H1 (cell line): ENCODE data around the gene RPLP2. TPM values are rescaled to one million over a fixed set of nuclear protein-coding genes. Genes with fewer than 3 reads are reported as not detected.

Experiments used
- CTCF ChIA-PET: fragments of 300-600 bp; sonication (Branson Sonifier 250); formaldehyde crosslinking; loops from one replicate; lab custom pipeline; 2021; ENCODE audit not compliant: partially characterized antibody; lab: Charles Lee
- POLR2A ChIA-PET: fragments of 300-600 bp; sonication (Branson Sonifier 250); formaldehyde crosslinking; loops from one replicate; lab custom pipeline; 2021; ENCODE audit warnings: inconsistent platforms; ENCODE audit not compliant: partially characterized antibody; lab: Charles Lee
- DNase-seq, 2 experiments: peaks; one replicate each; pipeline versions ENCODE4 v3.0.0 to v3.0.0-alpha.2; 2010 to 2022; ENCODE audit warnings: low spot score in 2 of 2, low read depth in 1 of 2, mixed read lengths in 1 of 2
- FAIRE-seq: peaks from 2 replicates; lab custom pipeline; 2011; peaks lifted over from hg19 to GRCh38; lab: Jason Lieb, UNC
- H2AFZ ChIP-seq: 2 replicates; pipeline ENCODE4 v1.8.1; 2012; ENCODE audit warnings: low read length, inconsistent platforms
- H2AK5ac ChIP-seq: 2 replicates; pipeline ENCODE4 v1.6.1; 2013; ENCODE audit warnings: low read depth, low read length
- H2BK120ac ChIP-seq: replicated peaks from 2 replicates; pipeline ENCODE3; 2013; ENCODE audit warnings: low read depth, low read length, inconsistent platforms
- H2BK12ac ChIP-seq: 2 replicates; pipeline ENCODE4 v1.6.1; 2013; ENCODE audit warnings: low read depth, low read length
- H2BK15ac ChIP-seq: 2 replicates; pipeline ENCODE4 v1.6.1; 2013; ENCODE audit warnings: low read length
- H2BK20ac ChIP-seq: 2 replicates; pipeline ENCODE4 v1.6.1; 2013; ENCODE audit warnings: low read length
- H2BK5ac ChIP-seq: 2 replicates; pipeline ENCODE4 v1.6.1; 2013; ENCODE audit warnings: low read depth, low read length
- H3K14ac ChIP-seq: 2 replicates; pipeline ENCODE4 v1.6.1; 2013; ENCODE audit warnings: inconsistent platforms; ENCODE audit not compliant: insufficient read length
- H3K18ac ChIP-seq: 2 replicates; pipeline ENCODE4 v1.6.1; 2013; ENCODE audit warnings: low read length; ENCODE audit errors: extremely low read depth
- H3K23ac ChIP-seq: 2 replicates; pipeline ENCODE4 v1.6.1; 2013; ENCODE audit warnings: inconsistent platforms; ENCODE audit not compliant: insufficient read length
- H3K23me2 ChIP-seq: 2 replicates; pipeline ENCODE4 v1.6.1; 2013; ENCODE audit warnings: low read depth, low read length
- H3K27ac ChIP-seq: 2 replicates; pipeline ENCODE4 v1.6.1; 2011; ENCODE audit warnings: low read depth, low read length, inconsistent platforms
- H3K27me3 ChIP-seq, 4 experiments: replicated peaks in 1 of 4; 1 replicate in 1 of 4; 2 replicates in 3 of 4; pipeline versions ENCODE4 v1.6.1 to v1.8.1; 2011 to 2013; ENCODE audit warnings: low read length in 3 of 4, mild to moderate bottlenecking in 3 of 4, inconsistent platforms in 2 of 4, mixed read lengths in 2 of 4, moderate library complexity in 1 of 4; ENCODE audit not compliant: control insufficient read depth in 3 of 4, insufficient read depth in 3 of 4; ENCODE audit errors: extremely low read depth in 1 of 4
- H3K36me3 ChIP-seq, 4 experiments: 2 replicates each; pipeline versions ENCODE4 v1.6.1 to v1.8.1; 2011 to 2013; ENCODE audit warnings: mild to moderate bottlenecking in 4 of 4, low read length in 3 of 4, moderate library complexity in 2 of 4, control low read depth in 1 of 4, inconsistent platforms in 1 of 4; ENCODE audit not compliant: insufficient read depth in 4 of 4, control insufficient read depth in 2 of 4
- H3K4ac ChIP-seq: replicated peaks from 2 replicates; pipeline ENCODE3; 2013; ENCODE audit warnings: low read length, low read depth, mixed read lengths, inconsistent platforms; ENCODE audit not compliant: insufficient read length
- H3K4me1 ChIP-seq, 4 experiments: replicated peaks in 1 of 4; 1 replicate in 1 of 4; 2 replicates in 3 of 4; pipeline versions ENCODE4 v1.6.1 to v1.8.1; 2011 to 2013; ENCODE audit warnings: low read length in 3 of 4, inconsistent platforms in 2 of 4, mixed read lengths in 1 of 4; ENCODE audit not compliant: insufficient read depth in 4 of 4, control insufficient read depth in 3 of 4
- H3K4me2 ChIP-seq, 2 experiments: 2 replicates each; pipeline versions ENCODE4 v1.6.1 to v1.8.1; 2011 to 2013; ENCODE audit warnings: low read depth in 2 of 2, low read length in 2 of 2, control low read depth in 1 of 2, inconsistent platforms in 1 of 2, mild to moderate bottlenecking in 1 of 2; ENCODE audit not compliant: insufficient read depth in 1 of 2
- H3K4me3 ChIP-seq, 4 experiments: fragments of 200-600, 300-600 bp in 1 of 4; sonication (generic), shearing (Covaris generic), sonication (Bioruptor Twin) in 1 of 4; 2 replicates each; pipeline versions ENCODE4 v1.5.1 to v1.8.1; 2011 to 2016; ENCODE audit warnings: low read length in 4 of 4, low read depth in 3 of 4, control low read depth in 2 of 4, inconsistent platforms in 2 of 4, mild to moderate bottlenecking in 2 of 4, mixed read lengths in 1 of 4, moderate library complexity in 1 of 4; ENCODE audit not compliant: insufficient read depth in 2 of 4; ENCODE audit errors: extremely low read depth in 1 of 4
- H3K56ac ChIP-seq: replicated peaks from 2 replicates; pipeline ENCODE3; 2013; ENCODE audit warnings: low read depth, mild to moderate bottlenecking, mixed read lengths, low read length, inconsistent platforms; ENCODE audit not compliant: insufficient read length
- H3K79me1 ChIP-seq: 2 replicates; pipeline ENCODE4 v1.6.1; 2013; ENCODE audit warnings: low read depth, low read length, control low read depth
- H3K79me2 ChIP-seq, 2 experiments: 2 replicates each; pipeline versions ENCODE4 v1.6.1 to v1.8.1; 2012 to 2013; ENCODE audit warnings: low read length in 2 of 2, mild to moderate bottlenecking in 2 of 2, inconsistent platforms in 1 of 2; ENCODE audit not compliant: insufficient read depth in 2 of 2, control insufficient read depth in 1 of 2
- H3K9ac ChIP-seq, 4 experiments: replicated peaks in 1 of 4; 1 replicate in 1 of 4; 2 replicates in 3 of 4; pipeline versions ENCODE4 v1.6.1 to v1.8.1; 2011 to 2013; ENCODE audit warnings: low read depth in 3 of 4, low read length in 3 of 4, control low read depth in 2 of 4, mild to moderate bottlenecking in 2 of 4, moderate library complexity in 2 of 4, inconsistent platforms in 1 of 4; ENCODE audit errors: extremely low read depth in 1 of 4
- H3K9me3 ChIP-seq, 2 experiments: 2 replicates each; pipeline versions ENCODE4 v1.6.1 to v1.8.1; 2012 to 2013; ENCODE audit warnings: mild to moderate bottlenecking in 2 of 2, moderate library complexity in 2 of 2, control low read depth in 1 of 2, inconsistent platforms in 1 of 2, low read depth in 1 of 2, low read length in 1 of 2, mixed read lengths in 1 of 2; ENCODE audit not compliant: insufficient read depth in 2 of 2
- H4K20me1 ChIP-seq, 2 experiments: replicated peaks in 1 of 2; 2 replicates each; pipeline versions ENCODE3 to v1.8.1; 2011 to 2013; ENCODE audit warnings: inconsistent platforms in 2 of 2, low read length in 2 of 2, mild to moderate bottlenecking in 1 of 2; ENCODE audit not compliant: insufficient read depth in 2 of 2, control insufficient read depth in 1 of 2
- H4K5ac ChIP-seq: 2 replicates; pipeline ENCODE4 v1.6.1; 2013; ENCODE audit warnings: low read length, low read depth, mixed read lengths, inconsistent platforms; ENCODE audit not compliant: insufficient read length
- H4K8ac ChIP-seq: 2 replicates; pipeline ENCODE4 v1.8.0; 2013; ENCODE audit warnings: mild to moderate bottlenecking, moderate library complexity, low read length, inconsistent platforms; ENCODE audit not compliant: insufficient read depth; ENCODE audit errors: extremely low read depth
- H4K91ac ChIP-seq: replicated peaks from 2 replicates; pipeline ENCODE3; 2013; ENCODE audit warnings: low read length, mixed read lengths, inconsistent platforms; ENCODE audit not compliant: insufficient read length
- ATF2 ChIP-seq: IDR thresholded peaks from 2 replicates; pipeline ENCODE4 v1.6.1; 2012; ENCODE audit warnings: low read length, inconsistent platforms
- BRCA1 ChIP-seq: IDR thresholded peaks from 2 replicates; pipeline ENCODE4 v1.6.1; 2012; ENCODE audit warnings: low read depth, low read length, improper control_type of control experiment
- CBX8 ChIP-seq: fragments of 300-800, 300-1000 bp; sonication (generic); IDR thresholded peaks from 2 replicates; pipeline ENCODE4 v1.7.1; 2016; ENCODE audit warnings: low read depth, low read length, borderline replicate concordance
- CHD1 ChIP-seq: IDR thresholded peaks from 2 replicates; pipeline ENCODE4 v1.6.1; 2012; ENCODE audit warnings: low read depth, low read length, improper control_type of control experiment
- CREB1 ChIP-seq: IDR thresholded peaks from 2 replicates; pipeline ENCODE4 v1.6.1; 2012; ENCODE audit warnings: inconsistent platforms
- HDAC6 ChIP-seq: IDR thresholded peaks from one replicate; pipeline ENCODE4 v1.7.1; 2012; ENCODE audit warnings: low read depth, mild to moderate bottlenecking, inconsistent platforms, low read length, moderate library complexity
- RBBP5 ChIP-seq: IDR thresholded peaks from 2 replicates; pipeline ENCODE4 v1.7.1; 2012; ENCODE audit warnings: low read depth, mild to moderate bottlenecking, inconsistent platforms, low read length, moderate library complexity, borderline replicate concordance
- SP4 ChIP-seq: IDR thresholded peaks from 2 replicates; pipeline ENCODE4 v1.6.1; 2012; ENCODE audit warnings: low read length, inconsistent platforms
- ZNF274 ChIP-seq: IDR thresholded peaks from 2 replicates; pipeline ENCODE4 v1.7.0; 2012; ENCODE audit warnings: low read length, borderline replicate concordance; ENCODE audit errors: extremely low read depth
- WGBS, 2 experiments: shearing (Covaris generic) in 1 of 2; methylation state at CpG; one replicate each; pipeline versions ENCODE4 v1.1.6 to v1.1.7; 2013 to 2015; ENCODE audit warnings: low lambda C conversion rate in 2 of 2, mixed read lengths in 2 of 2, inconsistent platforms in 1 of 2, low coverage in 1 of 2, missing lambda C conversion rate in 1 of 2; ENCODE audit not compliant: insufficient replicate concordance in 2 of 2, insufficient coverage in 1 of 2, insufficient read length in 1 of 2; ENCODE audit errors: extremely low coverage in 1 of 2, missing lambda C conversion rate in 1 of 2; 5-methylcytosine and 5-hydroxymethylcytosine counted together
- polyA plus RNA-seq, 7 experiments: library from polyadenylated mRNA; depleted of rRNA in 3 of 7; stranded (reverse) in 5 of 7; unstranded in 2 of 7; fragments of >200 nt in 5 of 7; fragments of 200-250 nt in 2 of 7; gene quantifications; 1 replicate in 5 of 7; 2 replicates in 1 of 7; 4 replicates in 1 of 7; pipeline versions ENCODE4 v1.2.1 to v1.2.3, GENCODE V29; 2011 to 2013; ENCODE audit warnings: missing spikeins in 2 of 7, mixed read lengths in 2 of 7
- total RNA-seq: library from RNA; stranded (reverse); fragmentation: NEBNext Ultra II Directional; extraction: Animal tissue kit (Norgen Biotek cat#: 25700); gene quantifications from 2 replicates; pipeline ENCODE4 v1.2.1, GENCODE V29; 2021
- TF ChIP-seq, protein P1 (sequence below), 3 experiments: IDR thresholded peaks; 1 replicate in 2 of 3; 2 replicates in 1 of 3; pipeline versions ENCODE4 v1.5.1 to v1.6.1; 2011; ENCODE audit warnings: low read length in 3 of 3, mild to moderate bottlenecking in 3 of 3, inconsistent platforms in 2 of 3, low read depth in 1 of 3, moderate library complexity in 1 of 3; ENCODE audit not compliant: insufficient read depth in 1 of 3; ENCODE audit errors: control extremely low read depth in 1 of 3

RPLP2 gene
- total and polyA plus RNA-seq, 2 of the 8 experiments (the other 6 are each of a cell fraction or from before 2014, with no cell fraction given), result 1,789 to 2,106 TPM

- Histone ChIP-seq H2AFZ (no peak overlapping the region), H3K4ac (no peak overlapping the region), H4K5ac (no peak overlapping the region), H3K23ac (no peak overlapping the region), H2BK20ac (no peak overlapping the region), H3K56ac (no peak overlapping the region), H3K79me2 (peaks cover 0 to 5% of the 10 kb centered on the region in 2 experiments; a peak in 1 of 4 replicates), H3K4me2 (no peak overlapping the region), H2BK5ac (no peak overlapping the region), H3K4me1 (peaks cover 4 to 37% (median 25%) of the 10 kb centered on the region in 4 experiments), H2AK5ac (no peak overlapping the region), H3K27ac (no peak overlapping the region), H4K20me1 (peaks cover 2 to 13% of the 10 kb centered on the region in 2 experiments), H2BK12ac (no peak overlapping the region), H2BK120ac (no peak overlapping the region), H3K4me3 (no peak overlapping the region), H3K18ac (no peak overlapping the region), H2BK15ac (no peak overlapping the region), H4K8ac (no peak overlapping the region), H3K9ac (no peak overlapping the region), H3K23me2 (peaks cover 7% of the 10 kb centered on the region), H3K79me1 (peaks cover 7% of the 10 kb centered on the region; the same call in 1 of the 2 replicates), H3K9me3 (no peaks in the 10 kb centered on the region), H4K91ac (no peak overlapping the region), H3K27me3 (no peaks in the 10 kb centered on the region), H3K14ac (no peak overlapping the region), H3K36me3 (peaks cover 0 to 12% (median 0%) of the 10 kb centered on the region in 4 experiments; a peak in 3 of 8 replicates)
- POLR2A ChIA-PET, result interaction anchor here (0.7 to 53.0 kb wide), 4 partner anchors 9 to 43 kb away, joined by 3 to 1917 read pairs (median 23); partner anchors contain the start of genes CD151, CRACR2B, GATD1 and PNPLA2
- TF ChIP-seq CBX8 (no peak), CHD1 (no peak), RBBP5 (no peak), HDAC6 (no peak), BRCA1 (no peak), CREB1 (no peak), ATF2 (no peak), ZNF274 (no peak), SP4 (no peak)
- TF ChIP-seq, protein P1, sequence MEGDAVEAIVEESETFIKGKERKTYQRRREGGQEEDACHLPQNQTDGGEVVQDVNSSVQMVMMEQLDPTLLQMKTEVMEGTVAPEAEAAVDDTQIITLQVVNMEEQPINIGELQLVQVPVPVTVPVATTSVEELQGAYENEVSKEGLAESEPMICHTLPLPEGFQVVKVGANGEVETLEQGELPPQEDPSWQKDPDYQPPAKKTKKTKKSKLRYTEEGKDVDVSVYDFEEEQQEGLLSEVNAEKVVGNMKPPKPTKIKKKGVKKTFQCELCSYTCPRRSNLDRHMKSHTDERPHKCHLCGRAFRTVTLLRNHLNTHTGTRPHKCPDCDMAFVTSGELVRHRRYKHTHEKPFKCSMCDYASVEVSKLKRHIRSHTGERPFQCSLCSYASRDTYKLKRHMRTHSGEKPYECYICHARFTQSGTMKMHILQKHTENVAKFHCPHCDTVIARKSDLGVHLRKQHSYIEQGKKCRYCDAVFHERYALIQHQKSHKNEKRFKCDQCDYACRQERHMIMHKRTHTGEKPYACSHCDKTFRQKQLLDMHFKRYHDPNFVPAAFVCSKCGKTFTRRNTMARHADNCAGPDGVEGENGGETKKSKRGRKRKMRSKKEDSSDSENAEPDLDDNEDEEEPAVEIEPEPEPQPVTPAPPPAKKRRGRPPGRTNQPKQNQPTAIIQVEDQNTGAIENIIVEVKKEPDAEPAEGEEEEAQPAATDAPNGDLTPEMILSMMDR (IDR thresholded peaks at IDR 0.05; ENCODE audit: control extremely low read depth in 1 of 3, insufficient read depth in 1 of 3, low read depth in 1 of 3, low read length in 3 of 3), result no peak
- DNase-seq (no peak), FAIRE-seq (no peak)
- CTCF ChIA-PET, result interaction anchor here (1.0 to 2.2 kb wide), 2 partner anchors 9 to 19 kb away, joined by 3 to 10 read pairs; no protein-coding TSS in a partner anchor
- 94% methylated on average over 9 of the region's 15 CpGs; no CpG with 5 or more reads in 1 of the 2 experiments for WGBS, 2 experiments
Measured at GRCh38 chr11:792535-792821, 17.3 kb upstream of the RPLP2 start.
